OCI-LY1 (cell line): ENCODE measurements around the gene BNIP5.

Experiments used
- H2AFZ ChIP-seq: fragments of 200-600 bp; sonication (generic), shearing (Covaris generic); 2 replicates; pipeline ENCODE4 v1.6.0; 2014; ENCODE audit warnings: antibody characterized with exemption, mild to moderate bottlenecking, low read length
- H3F3A ChIP-seq: fragments of 200-600 bp; sonication (generic), shearing (Covaris generic); 2 replicates; pipeline ENCODE4 v1.6.0; 2014; ENCODE audit warnings: mild to moderate bottlenecking, antibody characterized with exemption, low read length, moderate library complexity; ENCODE audit not compliant: insufficient read depth
- H3K27ac ChIP-seq: fragments of 200-600 bp; sonication (generic); 2 replicates; pipeline ENCODE4 v1.5.1; 2014; ENCODE audit warnings: low read length, mixed run types, mild to moderate bottlenecking, low read depth; ENCODE audit not compliant: poor library complexity, severe bottlenecking
- H3K27me3 ChIP-seq: fragments of 200-600 bp; sonication (generic); 2 replicates; pipeline ENCODE4 v1.6.0; 2014; ENCODE audit warnings: antibody characterized with exemption, mild to moderate bottlenecking, low read length, moderate library complexity; ENCODE audit not compliant: insufficient read depth
- H3K36me3 ChIP-seq: fragments of 200-600 bp; sonication (generic); 2 replicates; pipeline ENCODE4 v1.6.1; 2014; ENCODE audit warnings: mild to moderate bottlenecking, antibody characterized with exemption, low read length, moderate library complexity, mixed read lengths; ENCODE audit not compliant: insufficient read depth
- H3K4me1 ChIP-seq: fragments of 200-600 bp; sonication (generic); 2 replicates; pipeline ENCODE4 v1.5.1; 2014; ENCODE audit warnings: mild to moderate bottlenecking, low read length, moderate library complexity; ENCODE audit not compliant: insufficient read depth, severe bottlenecking
- H3K4me2 ChIP-seq: fragments of 200-600 bp; sonication (generic), shearing (Covaris generic); 2 replicates; pipeline ENCODE4 v1.6.1; 2014; ENCODE audit warnings: low read length
- H3K4me3 ChIP-seq: fragments of 200-600 bp; sonication (generic); 2 replicates; pipeline ENCODE4 v1.5.1; 2014; ENCODE audit warnings: low read length, low read depth, mild to moderate bottlenecking, mixed read lengths; ENCODE audit not compliant: poor library complexity, severe bottlenecking
- H3K79me2 ChIP-seq: fragments of 200-600 bp; shearing (Covaris generic); 2 replicates; pipeline ENCODE4 v1.6.1; 2016; ENCODE audit warnings: mixed run types, low read length, mixed read lengths; ENCODE audit not compliant: insufficient read depth
- H3K9ac ChIP-seq: fragments of 200-600 bp; sonication (generic), shearing (Covaris generic); 2 replicates; pipeline ENCODE4 v1.6.1; 2014; ENCODE audit warnings: mild to moderate bottlenecking, low read length, mixed read lengths
- H3K9me2 ChIP-seq: fragments of 200-600 bp; sonication (generic), shearing (Covaris generic); 2 replicates; pipeline ENCODE4 v1.6.1; 2014; ENCODE audit warnings: low read depth, mild to moderate bottlenecking, low read length, mixed read lengths
- H3K9me3 ChIP-seq: fragments of 200-600 bp; shearing (Covaris generic); 2 replicates; pipeline ENCODE4 v1.6.1; 2014; ENCODE audit warnings: low read length, mixed read lengths
- H4K20me1 ChIP-seq: fragments of 200-600 bp; sonication (generic), shearing (Covaris generic); 2 replicates; pipeline ENCODE4 v1.6.0; 2016; ENCODE audit warnings: mild to moderate bottlenecking, low read length; ENCODE audit not compliant: insufficient read depth
- EZH2 ChIP-seq: fragments of 200-600 bp; sonication (generic), shearing (Covaris generic); IDR thresholded peaks from 2 replicates; pipeline ENCODE4 v1.8.0; 2017; ENCODE audit warnings: borderline replicate concordance, mixed run types, mild to moderate bottlenecking, antibody characterized with exemption, low read length, moderate library complexity, mixed read lengths
- TF ChIP-seq, protein P1 (sequence below): fragments of 200-600 bp; sonication (generic), shearing (Covaris generic); IDR thresholded peaks from 2 replicates; pipeline ENCODE4 v1.5.1; 2017; ENCODE audit warnings: mild to moderate bottlenecking, antibody characterized with exemption, low read length, moderate library complexity, mixed read lengths

Gene BNIP5

DNA sequence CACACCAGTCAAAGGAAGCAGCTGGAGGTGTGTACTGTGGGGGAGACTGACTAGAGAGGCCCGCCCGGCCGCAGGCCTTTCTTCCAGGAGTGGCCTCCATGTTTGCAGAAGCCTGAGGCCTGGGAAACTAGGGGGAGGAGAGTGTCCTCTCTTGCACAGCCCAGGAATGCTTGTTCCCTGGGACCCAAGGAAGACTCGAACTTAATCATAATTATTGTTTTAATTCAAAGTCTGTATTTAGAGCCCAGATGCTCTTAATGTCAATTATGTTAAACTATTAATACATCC is 23.1 kb downstream of the BNIP5 start:
- H3K4me2 ChIP-seq = peak overlapping the region; percentile 14; the same call in 1 of the 2 replicates

DNA sequence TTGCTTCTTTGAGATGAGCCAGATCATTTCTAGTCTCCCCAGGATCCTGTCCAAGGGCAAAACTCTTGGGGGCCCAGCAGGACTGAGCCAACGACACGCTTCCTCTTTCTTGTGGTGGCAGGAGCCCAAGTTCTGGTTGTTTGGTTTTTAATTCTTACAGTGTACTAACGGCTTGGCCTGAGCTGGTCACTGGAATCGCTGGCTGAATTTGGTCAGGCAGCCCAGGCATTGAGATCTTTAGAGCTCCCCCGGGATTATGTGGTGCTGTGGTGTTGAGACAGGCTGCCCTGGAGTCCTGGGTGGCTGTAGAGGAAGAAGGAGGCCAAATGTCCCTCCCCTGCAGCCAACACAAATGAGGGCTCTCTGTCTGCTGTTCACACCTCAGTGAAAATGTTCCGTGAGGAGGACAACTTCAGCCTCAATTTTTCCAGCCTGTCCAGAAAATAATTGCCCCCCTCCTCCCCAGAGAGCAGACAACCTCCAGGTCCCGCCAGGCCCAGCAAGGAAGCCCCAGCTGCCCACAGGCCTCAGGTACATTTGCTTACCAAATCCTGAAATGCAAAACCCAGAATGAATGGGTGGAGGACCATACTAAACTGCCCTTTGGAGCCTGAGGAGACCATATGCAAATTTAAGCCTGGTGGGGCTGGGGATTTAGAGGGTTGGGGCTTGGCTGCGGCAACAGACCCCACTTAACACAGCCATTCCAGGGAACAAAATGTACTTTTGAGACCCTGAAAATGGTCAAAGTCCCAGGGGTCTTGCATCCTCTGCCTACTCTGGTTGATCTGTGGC is 23.6 kb downstream of the BNIP5 start:
- Histone ChIP-seq H4K20me1 (no peaks in the 10 kb centered on the region), H3K36me3 (no peaks in the 10 kb centered on the region), H3K9me2 (no peaks in the 10 kb centered on the region), H3K79me2 (no peaks in the 10 kb centered on the region), H3K9me3 (no peaks in the 10 kb centered on the region), H3K4me1 (peaks cover 14% of the 10 kb centered on the region), H3F3A (no peaks in the 10 kb centered on the region), H3K4me2 (peak overlapping the region; percentile 14; the same call in 1 of the 2 replicates), H3K27me3 (no peaks in the 10 kb centered on the region; the same call in 1 of the 2 replicates), H3K27ac (no peak overlapping the region), H3K9ac (no peak overlapping the region), H2AFZ (no peak overlapping the region), H3K4me3 (no peak overlapping the region)
- TF ChIP-seq, protein P1, sequence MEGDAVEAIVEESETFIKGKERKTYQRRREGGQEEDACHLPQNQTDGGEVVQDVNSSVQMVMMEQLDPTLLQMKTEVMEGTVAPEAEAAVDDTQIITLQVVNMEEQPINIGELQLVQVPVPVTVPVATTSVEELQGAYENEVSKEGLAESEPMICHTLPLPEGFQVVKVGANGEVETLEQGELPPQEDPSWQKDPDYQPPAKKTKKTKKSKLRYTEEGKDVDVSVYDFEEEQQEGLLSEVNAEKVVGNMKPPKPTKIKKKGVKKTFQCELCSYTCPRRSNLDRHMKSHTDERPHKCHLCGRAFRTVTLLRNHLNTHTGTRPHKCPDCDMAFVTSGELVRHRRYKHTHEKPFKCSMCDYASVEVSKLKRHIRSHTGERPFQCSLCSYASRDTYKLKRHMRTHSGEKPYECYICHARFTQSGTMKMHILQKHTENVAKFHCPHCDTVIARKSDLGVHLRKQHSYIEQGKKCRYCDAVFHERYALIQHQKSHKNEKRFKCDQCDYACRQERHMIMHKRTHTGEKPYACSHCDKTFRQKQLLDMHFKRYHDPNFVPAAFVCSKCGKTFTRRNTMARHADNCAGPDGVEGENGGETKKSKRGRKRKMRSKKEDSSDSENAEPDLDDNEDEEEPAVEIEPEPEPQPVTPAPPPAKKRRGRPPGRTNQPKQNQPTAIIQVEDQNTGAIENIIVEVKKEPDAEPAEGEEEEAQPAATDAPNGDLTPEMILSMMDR = no peak
- no peak for TF ChIP-seq EZH2

More for the DNA sequence above, 23.1 kb downstream of the BNIP5 start:
- H3K27ac ChIP-seq = no peak overlapping the region
- H3K9ac ChIP-seq = no peak overlapping the region
- H4K20me1 ChIP-seq = no peaks in the 10 kb centered on the region
- no peaks in the 10 kb centered on the region for H3K9me3 ChIP-seq
- no peak for TF ChIP-seq EZH2
- TF ChIP-seq, protein P1 = no peak
- H3K4me1 ChIP-seq = peaks cover 14% of the 10 kb centered on the region
- no peaks in the 10 kb centered on the region; the same call in 1 of the 2 replicates for H3K27me3 ChIP-seq
- H3K36me3 ChIP-seq = no peaks in the 10 kb centered on the region
- no peaks in the 10 kb centered on the region for H3F3A ChIP-seq
- H3K79me2 ChIP-seq = no peaks in the 10 kb centered on the region
- H2AFZ ChIP-seq = no peak overlapping the region
- no peak overlapping the region for H3K4me3 ChIP-seq
- no peaks in the 10 kb centered on the region for H3K9me2 ChIP-seq

DNA sequence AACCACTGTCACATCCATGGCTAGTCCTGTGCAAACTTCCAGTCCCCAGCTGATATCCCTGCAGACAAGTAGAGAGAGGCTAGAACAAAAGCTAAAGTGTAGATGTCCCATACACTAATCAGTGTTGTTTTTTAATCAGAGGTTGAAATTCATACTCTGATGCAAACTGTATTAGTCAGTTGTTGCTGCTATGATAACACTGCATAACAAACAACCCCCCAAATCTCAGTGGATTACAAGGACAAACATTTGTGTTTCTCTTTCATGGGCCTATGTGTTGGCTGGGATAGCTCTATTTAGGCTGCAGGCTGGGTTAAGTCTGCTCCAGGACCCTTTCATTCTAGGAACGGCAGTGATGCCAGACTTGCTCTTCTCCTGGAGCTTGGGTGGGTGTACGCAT is 26.8 kb downstream of the BNIP5 start:
- H2AFZ ChIP-seq = no peak overlapping the region
- no peaks in the 10 kb centered on the region for H3F3A ChIP-seq
- peaks cover 14% of the 10 kb centered on the region for H3K4me1 ChIP-seq
- no peaks in the 10 kb centered on the region for H3K36me3 ChIP-seq
- H3K27ac ChIP-seq = no peak overlapping the region
- no peaks in the 10 kb centered on the region for H3K79me2 ChIP-seq
- no peak overlapping the region for H3K4me3 ChIP-seq
- no peaks in the 10 kb centered on the region for H3K9me3 ChIP-seq
- TF ChIP-seq, protein P1 = no peak
- no peak for TF ChIP-seq EZH2
- no peaks in the 10 kb centered on the region for H3K9me2 ChIP-seq
- H3K9ac ChIP-seq = no peak overlapping the region
- no peaks in the 10 kb centered on the region; the same call in 1 of the 2 replicates for H3K27me3 ChIP-seq
- no peak overlapping the region for H3K4me2 ChIP-seq
- H4K20me1 ChIP-seq = no peaks in the 10 kb centered on the region
